GM04503 (cell line): ENCODE measurements around the gene RAN.
"Not testable (repeated sequence)": the region's sequence is repeated elsewhere in the genome, so short reads cannot be mapped to it uniquely, and the experiment has no call there.

Source experiments
- DNase-seq: peaks from one replicate; pipeline ENCODE4 v3.0.0-alpha.2; 2012; ENCODE audit warnings: low read depth

Gene RAN

GRCh38 chr12:130849561-130850417 is 22.1 kb upstream of the RAN start:
- DNase-seq = no peak

- DNase-seq = no peak
Measured at GRCh38 chr12:130850418-130851021, 21.3 kb upstream of the RAN start.

GRCh38 chr12:130856088-130856487 is 15.8 kb upstream of the RAN start:
- no peak for DNase-seq

GRCh38 chr12:130858084-130858483 is 13.8 kb upstream of the RAN start:
- DNase-seq = no peak

DNA sequence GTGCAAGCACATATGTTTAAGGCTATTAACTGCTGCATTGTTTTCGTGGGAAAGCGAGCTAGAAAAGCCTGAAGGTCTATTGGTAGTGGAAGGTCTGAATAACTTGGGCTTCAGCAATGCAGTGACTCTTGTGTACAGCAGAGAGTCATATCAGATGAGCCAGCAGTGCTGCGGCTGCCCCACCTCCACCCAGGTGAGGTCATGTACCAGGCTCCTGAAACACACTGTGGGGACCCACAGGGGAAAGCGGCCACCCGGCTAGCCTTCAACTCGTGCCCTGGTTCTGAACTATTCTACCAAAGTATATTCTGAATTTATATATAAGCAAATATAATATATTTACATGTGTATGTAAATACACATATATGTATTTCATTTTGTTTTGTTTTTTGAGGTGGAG is 12.7 kb upstream of the RAN start:
- no peak for DNase-seq

- DNase-seq = no peak
Measured at GRCh38 chr12:130860311-130860710, 11.6 kb upstream of the RAN start.

DNA sequence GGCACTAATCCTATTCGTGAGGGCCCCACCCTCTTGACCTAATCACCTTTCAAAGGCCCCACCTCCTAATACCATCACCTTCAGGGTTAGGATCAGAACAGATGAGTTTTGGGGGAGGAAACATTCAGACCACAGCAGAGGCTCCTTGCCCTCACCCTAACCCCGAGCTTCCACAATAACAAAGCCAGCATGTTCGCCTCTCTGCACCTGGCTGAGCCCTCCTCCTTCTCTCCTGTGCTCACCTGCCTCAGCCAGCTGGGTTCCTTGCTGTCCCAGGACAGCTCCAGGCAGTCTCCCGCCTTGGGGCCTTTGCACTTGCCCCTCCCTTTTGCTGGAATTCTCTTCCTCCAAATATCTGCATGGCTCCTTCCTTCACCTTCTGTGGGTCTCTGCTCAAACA is 9.7 kb upstream of the RAN start:
- no peak for DNase-seq

DNA sequence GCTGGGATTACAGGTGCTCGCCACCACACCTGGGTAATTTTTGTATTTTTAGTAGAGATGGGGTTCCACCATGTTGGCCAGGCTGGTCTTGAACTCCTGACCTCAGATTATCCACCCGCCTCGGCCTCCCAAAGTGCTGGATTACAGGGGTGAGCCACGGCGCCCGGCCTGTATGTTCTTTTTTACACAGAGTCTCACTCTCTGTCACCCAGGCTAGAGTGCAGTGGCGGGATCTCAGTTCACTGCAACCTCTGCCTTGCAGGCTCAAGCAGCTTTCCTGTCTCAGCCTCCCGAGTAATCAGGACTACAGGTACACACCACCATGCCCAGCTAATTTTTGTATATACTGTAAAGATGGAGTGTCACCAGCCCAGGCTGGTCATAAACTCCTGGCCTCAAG is 9.1 kb upstream of the RAN start:
- DNase-seq = not testable (repeated sequence)

DNA sequence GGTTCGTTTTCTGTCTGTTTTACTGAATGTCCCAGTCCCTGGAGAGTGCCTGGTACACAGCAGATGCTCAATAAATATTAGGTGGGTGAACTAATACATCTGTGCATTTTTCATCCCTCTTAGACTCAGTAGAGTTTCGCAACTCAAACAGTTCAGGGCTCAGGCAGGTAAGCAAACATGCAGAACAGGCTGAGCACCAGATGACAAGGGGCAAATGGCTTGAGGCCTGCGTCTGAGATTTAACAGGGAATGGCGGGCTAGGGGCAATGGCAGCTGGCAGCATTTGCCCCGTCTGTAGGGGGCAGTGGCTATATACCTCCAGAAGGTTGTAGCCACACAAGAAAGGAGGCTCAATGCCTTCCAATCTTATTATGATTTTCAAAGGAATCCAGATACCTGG is 8.6 kb upstream of the RAN start:
- DNase-seq = no peak

DNA sequence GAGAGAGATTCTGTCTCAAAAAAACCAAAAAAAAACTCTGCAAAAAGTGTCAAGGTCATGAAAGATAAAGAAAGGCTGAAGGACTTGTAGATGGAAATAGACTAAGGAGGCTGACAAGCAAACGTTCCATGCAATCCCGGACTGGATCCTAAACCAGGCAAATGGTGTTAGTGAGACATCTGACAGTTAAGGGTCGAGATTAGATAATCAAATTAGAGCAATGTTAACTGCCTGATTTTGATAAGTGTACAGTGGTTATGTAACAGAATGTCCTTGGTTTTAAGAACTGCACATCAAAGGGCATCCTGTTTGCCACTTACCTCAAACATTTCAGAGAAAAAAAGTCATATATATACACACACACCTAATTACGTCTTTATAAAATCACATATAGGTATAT is 3.5 kb upstream of the RAN start:
- DNase-seq = no peak

DNA sequence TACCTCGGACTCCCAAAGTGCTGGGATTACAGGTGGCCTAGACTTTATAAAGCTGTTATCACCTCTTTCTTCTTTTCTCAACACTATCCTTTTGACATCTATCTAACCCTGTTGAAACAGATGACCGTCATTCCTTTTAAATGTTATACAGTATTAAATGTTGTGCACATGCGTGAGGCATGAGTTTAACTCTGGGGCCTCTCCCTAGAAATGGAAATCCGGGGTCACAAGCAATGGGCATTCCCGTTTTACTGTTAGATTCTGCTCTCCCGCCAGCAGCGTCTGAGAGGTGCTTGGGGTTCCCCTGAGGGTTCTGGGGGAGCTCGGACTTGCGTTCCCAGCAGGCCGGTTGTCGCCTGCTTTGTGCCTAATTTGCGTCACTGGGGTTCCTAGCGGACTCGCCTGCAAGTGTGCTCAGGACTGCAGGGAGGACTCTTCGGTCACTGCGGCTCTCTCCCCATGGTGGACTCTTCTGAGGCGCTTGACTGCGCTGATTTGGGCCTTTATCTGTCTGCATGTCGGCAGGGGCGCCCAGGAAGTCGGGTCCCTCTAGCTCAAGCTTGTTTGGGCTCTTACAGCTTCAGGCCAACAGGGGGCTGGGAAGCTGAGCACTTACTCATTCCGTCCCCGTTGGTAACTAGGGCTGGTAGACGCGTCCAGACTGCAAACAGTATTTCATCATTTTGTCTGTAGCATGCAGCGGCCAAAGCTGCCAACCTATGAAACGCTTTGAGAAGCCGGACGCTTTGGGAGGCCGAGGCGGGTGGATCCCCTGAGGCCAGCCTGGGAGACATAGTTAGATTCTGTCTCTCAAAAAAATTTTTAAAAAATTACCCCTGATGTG is 1.2 kb upstream of the RAN start:
- peak; percentile 85 for DNase-seq

DNA sequence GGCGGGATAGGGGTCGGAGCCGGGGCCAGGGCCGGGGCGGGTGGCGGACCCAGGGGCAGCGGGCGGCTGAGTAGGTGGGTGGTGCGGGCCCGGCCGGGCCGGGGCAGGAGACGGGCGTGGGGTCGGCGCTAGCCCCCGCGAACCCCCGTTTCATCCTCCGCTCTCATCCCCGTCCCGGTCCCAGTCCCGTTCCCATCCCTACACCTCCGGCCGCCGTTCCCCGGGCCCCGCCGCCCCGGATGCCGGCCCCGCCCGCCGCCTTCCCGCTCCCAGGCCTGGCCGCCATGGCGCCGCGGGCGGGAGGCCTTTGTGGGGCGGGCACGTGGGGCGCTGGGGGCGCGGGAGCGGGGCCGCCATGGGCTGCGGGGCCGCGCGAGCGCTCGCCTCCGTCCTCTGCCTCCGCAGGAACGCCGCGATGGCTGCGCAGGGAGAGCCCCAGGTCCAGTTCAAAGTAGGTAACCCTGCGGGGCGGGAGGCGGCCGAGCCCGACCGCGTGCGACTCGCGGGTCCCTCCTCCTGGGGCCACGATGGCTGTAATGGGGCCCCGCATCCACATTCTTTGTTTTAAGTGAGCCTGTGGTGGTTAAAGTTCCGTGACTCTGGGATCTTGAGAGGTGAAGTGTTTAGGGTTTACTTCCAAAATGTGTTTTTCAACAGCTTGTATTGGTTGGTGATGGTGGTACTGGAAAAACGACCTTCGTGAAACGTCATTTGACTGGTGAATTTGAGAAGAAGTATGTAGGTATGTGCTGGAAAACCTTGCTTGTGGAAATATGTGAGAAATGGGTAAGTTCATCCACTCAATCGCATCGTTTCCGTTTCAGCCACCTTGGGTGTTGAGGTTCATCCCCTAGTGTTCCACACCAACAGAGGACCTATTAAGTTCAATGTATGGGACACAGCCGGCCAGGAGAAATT is 572 bp downstream of the RAN start:
- DNase-seq = no peak

DNA sequence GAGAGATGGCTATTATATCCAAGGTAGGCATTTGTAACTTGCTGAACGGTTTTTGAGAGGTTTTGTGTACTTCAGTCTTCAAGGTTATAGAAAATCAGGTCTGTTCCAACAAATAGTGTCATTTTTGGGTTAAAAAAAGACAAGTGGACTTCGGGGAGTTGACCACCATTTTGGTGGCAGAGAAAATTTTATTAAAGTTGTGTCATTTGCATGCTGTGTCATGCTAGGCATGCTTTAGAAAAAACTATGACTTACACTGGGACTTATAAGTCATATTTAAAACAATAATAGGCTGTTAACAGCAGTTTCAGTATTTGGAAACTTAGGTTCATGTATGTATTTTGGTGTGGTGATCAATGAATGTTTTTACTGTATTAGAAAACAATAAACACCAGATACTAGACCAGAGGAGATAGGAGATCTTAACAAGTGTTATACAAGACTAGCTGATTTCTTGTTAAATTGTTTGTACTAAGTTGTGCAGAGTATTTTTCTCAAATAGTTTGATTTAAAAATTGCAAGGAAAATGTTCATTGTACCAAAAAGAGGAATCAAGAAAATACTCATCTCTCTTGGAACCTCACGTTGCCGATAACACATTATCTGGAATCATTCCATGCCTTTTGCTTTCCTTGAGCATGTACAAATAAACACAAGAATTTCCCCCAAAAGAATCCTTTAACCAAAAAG is 1.4 kb downstream of the RAN start:
- no peak for DNase-seq

DNA sequence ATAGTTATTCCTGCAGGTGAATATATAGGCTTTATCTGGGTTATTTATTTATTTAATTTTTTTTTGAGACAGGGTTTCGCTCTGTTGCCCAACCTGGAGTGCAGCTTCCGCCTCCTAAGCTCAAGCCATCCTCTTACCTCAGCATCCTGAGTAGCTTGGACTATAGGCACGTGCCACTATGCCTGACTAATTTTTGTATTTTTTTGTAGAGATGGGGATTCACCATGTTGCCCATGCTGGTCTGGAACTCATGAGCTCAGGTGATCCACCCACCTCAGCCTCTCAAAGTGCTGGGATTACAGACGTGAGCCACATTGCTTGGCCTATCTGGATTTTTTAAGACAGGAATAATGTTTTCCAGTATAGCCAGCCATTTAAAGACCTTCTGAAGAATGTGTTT is 2.0 kb downstream of the RAN start:
- no peak for DNase-seq

GRCh38 chr12:130874696-130875095 is 2.8 kb downstream of the RAN start:
- DNase-seq = no peak

- DNase-seq = no peak
Measured at GRCh38 chr12:130875193-130875592, 3.3 kb downstream of the RAN start.

DNA sequence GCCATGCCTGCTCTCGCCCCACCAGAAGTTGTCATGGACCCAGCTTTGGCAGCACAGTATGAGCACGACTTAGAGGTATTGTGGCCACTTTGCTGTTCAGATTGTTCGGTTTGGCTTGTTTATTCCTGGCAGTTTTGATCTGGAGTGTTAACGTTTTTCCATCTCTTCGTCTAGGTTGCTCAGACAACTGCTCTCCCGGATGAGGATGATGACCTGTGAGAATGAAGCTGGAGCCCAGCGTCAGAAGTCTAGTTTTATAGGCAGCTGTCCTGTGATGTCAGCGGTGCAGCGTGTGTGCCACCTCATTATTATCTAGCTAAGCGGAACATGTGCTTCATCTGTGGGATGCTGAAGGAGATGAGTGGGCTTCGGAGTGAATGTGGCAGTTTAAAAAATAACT is 3.8 kb downstream of the RAN start:
- not testable (repeated sequence) for DNase-seq

DNA sequence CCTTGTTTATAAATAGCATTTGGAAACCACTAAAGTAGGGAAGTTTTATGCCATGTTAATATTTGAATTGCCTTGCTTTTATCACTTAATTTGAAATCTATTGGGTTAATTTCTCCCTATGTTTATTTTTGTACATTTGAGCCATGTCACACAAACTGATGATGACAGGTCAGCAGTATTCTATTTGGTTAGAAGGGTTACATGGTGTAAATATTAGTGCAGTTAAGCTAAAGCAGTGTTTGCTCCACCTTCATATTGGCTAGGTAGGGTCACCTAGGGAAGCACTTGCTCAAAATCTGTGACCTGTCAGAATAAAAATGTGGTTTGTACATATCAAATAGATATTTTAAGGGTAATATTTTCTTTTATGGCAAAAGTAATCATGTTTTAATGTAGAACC is 4.4 kb downstream of the RAN start:
- no peak for DNase-seq

- DNase-seq = no peak
Measured at GRCh38 chr12:130876758-130877157, 4.9 kb downstream of the RAN start.

GRCh38 chr12:130877333-130877732 is 5.5 kb downstream of the RAN start:
- DNase-seq = no peak
